DMS114 treated with DMSO at 0.1 percent for 48 hours (cell line): Measurements from ENCODE around the gene SHTN1.

Experiments used
- DNase-seq: peaks from one replicate; lab custom pipeline; 2025; ENCODE audit not compliant: unreplicated experiment; lab: John Stamatoyannopoulos, UW

SHTN1 gene

GRCh38 chr10:116918583-116918982 lies 86.4 kb downstream of the SHTN1 start:
- no peak for DNase-seq

DNA sequence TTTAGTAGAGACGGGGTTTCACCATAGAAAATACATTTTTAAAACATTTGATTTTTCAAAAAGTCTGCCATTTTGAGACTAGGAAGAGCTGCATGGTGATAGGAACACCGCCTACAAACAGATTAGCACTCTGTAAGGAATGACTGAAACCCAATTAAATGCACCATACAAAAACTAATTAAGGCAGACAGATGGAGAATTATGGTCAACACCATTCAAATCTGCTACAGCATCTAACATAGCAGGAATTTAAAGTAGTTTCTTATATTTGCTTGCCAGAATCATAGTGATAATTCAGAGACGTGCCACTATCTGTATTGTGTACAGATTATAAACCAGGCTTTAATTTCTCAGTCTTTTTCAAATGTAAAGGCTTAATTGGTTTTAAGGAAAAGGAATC lies 87.5 kb downstream of the SHTN1 start:
- no peak for DNase-seq

GRCh38 chr10:116915340-116915739 lies 89.6 kb downstream of the SHTN1 start:
- no peak for DNase-seq

DNA sequence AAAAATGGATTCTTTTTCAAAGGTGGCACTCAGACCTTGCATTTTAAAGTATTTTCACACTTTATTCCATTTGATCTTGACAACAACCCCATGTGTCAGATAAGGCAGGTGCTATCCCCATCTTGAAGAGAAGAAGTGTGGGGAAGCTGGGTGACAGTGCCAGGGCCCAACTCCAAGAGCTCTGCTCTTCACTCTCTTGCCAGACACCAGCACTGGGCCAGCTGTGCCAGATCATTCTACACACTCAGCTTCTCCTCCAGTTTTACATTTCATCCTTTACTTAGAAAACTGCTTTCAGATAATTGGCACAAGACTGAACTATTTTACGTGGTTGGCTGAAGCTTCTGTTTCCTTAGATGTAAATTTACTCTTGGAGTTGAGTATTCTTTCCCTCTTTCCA lies 91.3 kb downstream of the SHTN1 start:
- no peak for DNase-seq

DNA sequence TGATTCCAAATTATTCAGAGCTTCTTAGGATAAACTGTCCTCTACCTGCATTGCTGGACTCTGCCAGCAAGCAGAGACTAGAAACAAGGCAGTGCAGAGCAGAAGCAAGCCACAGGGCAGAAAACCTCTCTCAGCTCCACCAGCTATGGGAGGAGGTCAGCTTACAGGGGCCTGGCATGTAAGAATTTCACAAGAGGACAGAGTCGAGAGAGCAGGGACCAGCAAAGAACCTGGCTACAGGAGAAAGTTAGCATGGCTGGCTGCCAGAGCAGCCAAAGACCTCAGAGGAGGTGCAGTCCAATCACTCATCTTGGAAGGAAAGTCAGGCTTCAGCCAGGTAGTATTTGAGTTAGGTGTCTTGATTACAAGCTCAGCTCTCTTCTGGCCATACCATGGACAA lies 92.8 kb downstream of the SHTN1 start:
- DNase-seq: no peak

DNA sequence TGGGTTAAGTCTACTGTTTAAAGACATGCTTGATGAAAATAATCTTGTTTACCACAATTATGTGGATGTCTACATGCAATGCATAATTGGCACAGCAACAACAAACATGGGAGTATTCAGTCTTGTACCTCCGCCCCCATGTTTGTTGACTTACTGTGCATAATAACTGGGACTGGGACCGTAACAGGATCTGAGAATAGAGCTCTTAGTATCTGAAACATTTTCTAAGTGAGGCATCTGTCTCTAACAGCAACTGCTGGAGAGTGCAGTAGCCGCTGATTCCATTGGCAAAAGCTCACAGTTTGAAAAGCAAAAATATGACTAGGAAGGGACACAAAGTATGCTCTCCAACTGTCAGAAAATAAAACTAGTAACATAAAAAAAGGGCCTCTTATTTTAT lies 94.1 kb downstream of the SHTN1 start:
- no peak for DNase-seq

- no peak for DNase-seq
These were observed 95.7 kb downstream of the SHTN1 start for GRCh38 chr10:116909307-116909706.

DNA sequence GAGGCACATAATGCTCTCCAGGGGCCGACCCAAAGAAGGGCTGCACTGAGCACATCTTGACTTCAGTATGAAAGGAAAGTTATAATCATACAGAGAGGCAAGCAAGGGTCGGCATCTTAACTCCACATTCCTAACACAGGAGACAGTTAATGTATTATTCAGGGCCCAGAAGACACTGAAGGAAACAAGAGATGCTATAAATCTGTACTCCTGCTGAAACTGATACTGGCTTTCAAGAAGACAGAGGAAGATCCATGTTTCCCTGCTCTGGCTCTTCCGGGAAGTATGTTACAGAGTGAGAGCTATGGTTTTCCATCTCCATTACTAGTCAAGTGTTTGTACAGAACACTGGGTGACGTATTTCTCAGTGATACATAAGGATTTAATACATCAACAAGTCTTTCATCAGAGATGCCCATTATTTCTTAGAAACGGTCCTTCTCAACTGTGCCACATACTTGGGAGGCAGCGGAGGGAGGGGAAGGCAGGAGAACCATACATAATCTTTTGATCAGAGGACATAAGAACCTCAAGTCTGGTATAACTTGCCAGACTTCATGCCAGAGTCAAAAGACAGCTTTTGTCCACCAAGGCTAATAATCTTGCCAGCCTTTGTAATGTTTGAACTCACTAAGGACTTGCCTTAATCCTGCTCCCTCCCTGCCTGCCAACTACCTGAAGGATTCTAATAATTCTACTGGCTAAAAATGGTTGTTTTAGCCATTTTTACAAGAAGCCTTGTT lies 97.6 kb downstream of the SHTN1 start:
- DNase-seq: no peak

GRCh38 chr10:116905845-116906210 lies 99.2 kb downstream of the SHTN1 start:
- no peak for DNase-seq

DNA sequence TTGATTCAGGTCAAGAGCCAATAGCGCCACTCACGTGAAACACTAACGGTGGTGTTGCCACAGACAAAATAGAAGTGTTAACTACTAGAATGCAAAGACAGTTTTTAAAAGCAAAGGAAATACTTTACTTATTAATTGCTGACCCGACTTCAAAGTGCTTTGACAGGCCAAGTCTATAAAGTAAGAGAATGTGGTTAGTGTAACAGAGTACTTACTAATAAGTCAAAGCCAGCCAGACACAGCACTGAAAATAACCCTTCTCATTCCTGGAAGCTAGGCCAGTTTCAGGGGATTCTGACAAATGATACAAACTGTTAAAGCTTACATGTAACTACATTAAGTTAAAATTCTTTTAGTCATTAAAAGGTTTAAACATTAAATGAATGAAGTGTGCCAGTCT lies 105.4 kb downstream of the SHTN1 start:
- no peak for DNase-seq

DNA sequence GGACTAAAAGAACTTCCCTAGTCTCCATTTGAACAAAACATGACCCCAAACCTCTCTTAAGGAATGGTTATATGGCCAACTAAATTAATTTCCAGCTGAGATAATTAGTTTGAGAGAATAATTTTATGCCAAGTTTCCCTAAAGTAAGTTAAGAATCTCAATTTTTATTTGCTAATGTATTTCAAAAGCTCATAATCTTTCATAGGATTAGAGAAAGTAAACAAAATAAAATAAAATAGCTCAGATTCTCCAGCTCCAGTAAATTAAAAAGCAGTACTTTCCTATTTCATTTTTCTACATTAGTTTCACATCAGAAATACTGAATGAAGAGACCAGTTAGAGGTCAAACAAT lies 111.3 kb downstream of the SHTN1 start:
- no peak for DNase-seq

- no peak for DNase-seq
These were observed 111.9 kb downstream of the SHTN1 start for GRCh38 chr10:116892907-116893685.

GRCh38 chr10:116891208-116891607 lies 113.8 kb downstream of the SHTN1 start:
- DNase-seq: no peak

- DNase-seq: no peak
These were observed 115.9 kb downstream of the SHTN1 start for GRCh38 chr10:116889066-116889465.

DNA sequence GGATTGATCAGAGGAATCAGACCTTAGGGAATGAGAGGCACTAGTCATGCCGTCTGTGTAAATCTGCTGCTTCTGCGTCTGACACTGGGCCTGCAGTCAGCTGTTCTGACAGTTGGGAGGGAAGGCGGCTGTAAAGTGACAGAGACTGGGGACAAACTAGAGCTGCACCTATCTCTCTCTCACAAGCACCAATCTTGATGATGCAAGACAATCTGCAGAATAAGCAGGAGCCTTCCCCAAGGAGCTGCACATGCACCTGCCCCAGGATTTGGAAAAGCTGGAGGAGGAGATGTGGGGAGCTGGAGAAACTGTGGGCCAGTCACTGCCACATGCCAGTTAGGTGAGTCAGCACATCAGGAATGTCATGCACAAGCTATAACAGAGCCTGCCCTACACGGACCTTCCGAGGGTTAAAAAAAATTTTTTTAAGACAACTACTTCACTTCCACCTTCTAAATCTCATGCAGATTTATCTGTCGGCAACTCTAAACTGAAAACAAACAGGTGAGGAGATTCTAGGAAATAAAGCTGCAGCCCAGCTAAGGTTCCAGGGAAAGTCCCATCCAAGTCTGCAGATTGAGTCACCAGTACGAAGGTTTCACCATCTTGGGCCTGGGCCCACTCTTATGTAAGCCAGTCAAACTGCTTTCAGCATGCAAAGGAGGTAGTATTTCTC lies 116.5 kb downstream of the SHTN1 start:
- no peak for DNase-seq

DNA sequence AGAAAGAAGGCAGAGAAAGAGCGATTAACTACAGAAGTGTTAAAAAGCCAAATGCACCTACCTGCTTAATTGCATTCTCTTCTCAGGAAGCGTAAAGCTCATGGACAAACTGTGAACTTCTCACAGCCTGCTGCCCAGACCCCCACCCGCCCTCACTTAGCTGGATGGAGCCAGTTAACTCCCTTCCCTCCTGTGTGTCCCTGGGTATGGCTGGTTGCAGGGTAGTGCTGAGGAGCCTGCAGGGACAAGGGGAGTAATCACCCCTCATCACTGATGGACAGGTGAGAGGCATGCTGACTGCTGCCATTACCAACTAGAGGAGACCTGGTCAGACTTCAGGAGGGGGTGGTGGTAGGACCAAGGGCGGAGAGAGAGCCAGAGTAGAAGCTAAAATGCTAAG lies 118.2 kb downstream of the SHTN1 start:
- no peak for DNase-seq

- DNase-seq: no peak
These were observed 122.3 kb downstream of the SHTN1 start for GRCh38 chr10:116882639-116883038.

- DNase-seq: no peak
These were observed 124.1 kb downstream of the SHTN1 start for GRCh38 chr10:116880716-116881482.

DNA sequence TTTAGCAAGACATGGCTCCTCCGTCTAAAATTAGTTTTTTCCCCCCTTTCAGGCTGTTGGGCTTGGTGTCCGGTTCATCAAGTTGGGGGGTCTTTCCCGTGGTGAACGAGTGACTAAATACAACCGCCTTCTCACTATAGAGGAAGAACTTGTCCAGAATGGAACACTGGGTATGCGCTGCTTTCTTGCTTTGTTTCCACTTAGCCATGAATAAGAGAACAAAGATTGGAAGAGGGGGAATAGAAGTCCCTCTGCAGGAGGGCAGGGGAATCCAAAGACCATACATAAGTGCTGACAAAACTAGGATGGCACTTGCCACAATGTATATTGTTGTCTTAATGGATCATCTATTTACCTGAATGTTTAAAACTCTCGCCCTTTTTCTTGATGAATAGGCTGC lies 125.2 kb downstream of the SHTN1 start:
- no peak for DNase-seq

DNA sequence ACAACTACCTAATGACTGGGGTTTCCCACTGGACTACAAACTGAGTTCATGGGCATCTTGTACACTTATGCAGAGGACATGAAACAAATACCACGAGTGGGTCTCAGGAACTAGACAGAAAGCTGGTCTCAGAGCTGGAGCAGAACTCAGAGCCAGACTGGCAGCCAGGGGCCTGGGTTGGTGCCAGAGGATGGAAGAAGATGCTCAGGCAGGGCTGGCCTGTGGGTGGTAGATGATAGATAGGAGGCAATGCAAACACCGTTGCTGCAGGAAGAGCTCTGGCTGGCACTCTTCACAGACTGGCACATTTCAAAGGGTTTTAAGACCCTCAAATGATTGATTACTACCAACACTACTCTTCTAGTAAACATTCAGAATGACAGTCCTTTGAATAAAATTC lies 126.9 kb downstream of the SHTN1 start:
- no peak for DNase-seq

GRCh38 chr10:116877391-116877790 lies 127.6 kb downstream of the SHTN1 start:
- no peak for DNase-seq
